Activated CD8-positive, alpha-beta T cell treated with anti-CD3 and anti-CD28 coated beads for 36 hours (primary cell): ENCODE results near the gene S100PBP. TPM values are rescaled to one million over a fixed set of nuclear protein-coding genes. Genes with fewer than 3 reads are reported as not detected.

Experiments used
- ATAC-seq: fragments of 200-7000 bp; cut with Tn5 transposase; one replicate; pipeline ENCODE4 v1.10.0; 2021; ENCODE audit warnings: mild to moderate bottlenecking, moderate library complexity
- CTCF ChIA-PET: fragments of 350-600 bp; sonication (Branson Sonifier 250); formaldehyde crosslinking; loops from one replicate; lab custom pipeline; 2021; ENCODE audit warnings: antibody characterized with exemption; lab: Charles Lee
- POLR2A ChIA-PET: fragments of 350-600 bp; sonication (Branson Sonifier 250); formaldehyde crosslinking; loops from one replicate; lab custom pipeline; 2021; ENCODE audit warnings: antibody characterized with exemption; lab: Charles Lee
- DNase-seq: peaks from one replicate; pipeline ENCODE4 v3.0.0-alpha.2; 2020
- H3K27ac Mint-ChIP-seq: one replicate; pipeline ENCODE4 v1.8.0; 2021; ENCODE audit warnings: mild to moderate bottlenecking, mixed read lengths
- H3K27me3 Mint-ChIP-seq: one replicate; pipeline ENCODE4 v1.8.0; 2021; ENCODE audit warnings: mixed read lengths
- H3K36me3 Mint-ChIP-seq: one replicate; pipeline ENCODE4 v1.8.0; 2021; ENCODE audit warnings: low read depth, mixed read lengths
- H3K4me1 Mint-ChIP-seq: one replicate; pipeline ENCODE4 v1.8.0; 2021; ENCODE audit warnings: low read depth, mixed read lengths
- H3K4me3 Mint-ChIP-seq: one replicate; pipeline ENCODE4 v1.8.0; 2021; ENCODE audit warnings: mild to moderate bottlenecking, moderate library complexity, mixed read lengths
- H3K9me3 Mint-ChIP-seq: one replicate; pipeline ENCODE4 v1.8.0; 2021; ENCODE audit warnings: mixed read lengths
- CTCF ChIP-seq: fragments of 200-600 bp; IDR thresholded peaks from one replicate; pipeline ENCODE4 v1.8.0; 2022; ENCODE audit warnings: antibody characterized with exemption, mild to moderate bottlenecking
- intact Hi-C: fragments of 100-400 bp; cut with micrococcal nuclease; formaldehyde crosslinking; loops from one replicate; pipeline ENCODE4 v1.10.0; 2022
- total RNA-seq, 2 experiments: library from RNA; stranded (reverse); gene quantifications; one replicate each; pipeline ENCODE4 v1.2.3, GENCODE V29; 2021

S100PBP gene
- total RNA-seq, 2 experiments from 2014 or later, result 25.7 to 27.3 TPM

GRCh38 chr1:32825181-32825580 is 7.7 kb downstream of the S100PBP start:
- TF ChIP-seq CTCF, result no peak
- Mint-ChIP-seq H3K36me3 (peaks cover 28% of the 10 kb centered on the region), H3K4me3 (no peak overlapping the region), H3K9me3 (no peaks in the 10 kb centered on the region), H3K27ac (no peak overlapping the region), H3K4me1 (peaks cover 26% of the 10 kb centered on the region), H3K27me3 (no peaks in the 10 kb centered on the region)
- DNase-seq (no peak), ATAC-seq (no peak)
- ChIA-PET POLR2A (no interaction called here), CTCF (no interaction called here)
- intact Hi-C loops, result no loop called here

GRCh38 chr1:32828341-32828740 is 10.9 kb downstream of the S100PBP start:
- H3K36me3 Mint-ChIP-seq, result peaks cover 46% of the 10 kb centered on the region
- no peaks in the 10 kb centered on the region for H3K27me3 Mint-ChIP-seq
- H3K9me3 Mint-ChIP-seq, result no peaks in the 10 kb centered on the region
- no peak overlapping the region for H3K27ac Mint-ChIP-seq
- ATAC-seq, result no peak
- intact Hi-C loops, result no loop called here
- ChIA-PET POLR2A (interaction anchor here (1.1 kb wide), 1 partner anchor 46 kb away, joined by 4 read pairs; no protein-coding TSS in a partner anchor), CTCF (interaction anchor here (1.3 kb wide), 1 partner anchor 43 kb away, joined by 5 read pairs; no protein-coding TSS in a partner anchor)
- DNase-seq, result no peak
- peaks cover 20% of the 10 kb centered on the region for H3K4me1 Mint-ChIP-seq
- TF ChIP-seq CTCF, result no peak
- H3K4me3 Mint-ChIP-seq, result no peak overlapping the region

- DNase-seq (no peak), ATAC-seq (no peak)
- intact Hi-C loops, result no loop called here
- Mint-ChIP-seq H3K27me3 (no peaks in the 10 kb centered on the region), H3K27ac (no peak overlapping the region), H3K4me3 (no peak overlapping the region), H3K9me3 (no peaks in the 10 kb centered on the region), H3K36me3 (peaks cover 48% of the 10 kb centered on the region), H3K4me1 (peaks cover 15% of the 10 kb centered on the region)
- CTCF ChIA-PET, result interaction anchor here (1.0 to 1.7 kb wide), 6 partner anchors 13 to 118 kb away, joined by 3 to 6 read pairs (median 4); no protein-coding TSS in a partner anchor
- POLR2A ChIA-PET, result interaction anchor here (1.0 to 1.4 kb wide), 2 partner anchors 9 to 13 kb away, joined by 4 read pairs; partner anchors contain the start of genes S100PBP and YARS1
- no peak for TF ChIP-seq CTCF
Observed at GRCh38 chr1:32830092-32830852, 12.8 kb downstream of the S100PBP start.

- POLR2A ChIA-PET, result no interaction called here
- peaks cover 10% of the 10 kb centered on the region for H3K4me1 Mint-ChIP-seq
- ATAC-seq, result no peak
- no peak overlapping the region for H3K4me3 Mint-ChIP-seq
- no peak for DNase-seq
- H3K27me3 Mint-ChIP-seq, result no peaks in the 10 kb centered on the region
- H3K27ac Mint-ChIP-seq, result no peak overlapping the region
- CTCF ChIA-PET, result interaction anchor here (0.8 to 0.9 kb wide), 2 partner anchors 9 to 40 kb away, joined by 3 to 4 read pairs; no protein-coding TSS in a partner anchor
- no peak for TF ChIP-seq CTCF
- intact Hi-C loops, result no loop called here
- H3K9me3 Mint-ChIP-seq, result no peaks in the 10 kb centered on the region
- H3K36me3 Mint-ChIP-seq, result peaks cover 47% of the 10 kb centered on the region
Observed at GRCh38 chr1:32831878-32832277, 14.4 kb downstream of the S100PBP start.
